Fibroblast of lung (primary cell): Measurements from ENCODE around the gene GPR142.

Source experiments
- CTCF ChIP-seq, 2 donors: IDR thresholded peaks in 1 of 2; conservative IDR thresholded peaks in 1 of 2; 1 replicate in 1 of 2; 2 replicates in 1 of 2; pipeline ENCODE4 v1.5.1; 2011 to 2012; ENCODE audit warnings: low read length in 2 of 2, control low read depth in 1 of 2, inconsistent platforms in 1 of 2, low read depth in 1 of 2, mild to moderate bottlenecking in 1 of 2
- EZH2 ChIP-seq: IDR thresholded peaks from 2 replicates; pipeline ENCODE4 v1.5.1; 2012; ENCODE audit warnings: low read length, control low read depth, mild to moderate bottlenecking; ENCODE audit errors: missing control alignments

GRCh38 chr17:74408262-74408661, 41.0 kb downstream of the GPR142 start:
- no peak for TF ChIP-seq CTCF (conservative IDR thresholded peaks at IDR 0.05 in 1 of 2, IDR thresholded peaks at IDR 0.05 in 1 of 2; ENCODE audit: low read depth in 1 of 2, low read length in 2 of 2)
- TF ChIP-seq EZH2: no peak
